ENCODE measurements around the gene ENTHD1. TPM values are rescaled to one million over a fixed set of nuclear protein-coding genes. Genes with fewer than 3 reads are reported as not detected.

ENTHD1 gene
- total and polyA plus RNA-seq, 8 donors = not detected

DNA sequence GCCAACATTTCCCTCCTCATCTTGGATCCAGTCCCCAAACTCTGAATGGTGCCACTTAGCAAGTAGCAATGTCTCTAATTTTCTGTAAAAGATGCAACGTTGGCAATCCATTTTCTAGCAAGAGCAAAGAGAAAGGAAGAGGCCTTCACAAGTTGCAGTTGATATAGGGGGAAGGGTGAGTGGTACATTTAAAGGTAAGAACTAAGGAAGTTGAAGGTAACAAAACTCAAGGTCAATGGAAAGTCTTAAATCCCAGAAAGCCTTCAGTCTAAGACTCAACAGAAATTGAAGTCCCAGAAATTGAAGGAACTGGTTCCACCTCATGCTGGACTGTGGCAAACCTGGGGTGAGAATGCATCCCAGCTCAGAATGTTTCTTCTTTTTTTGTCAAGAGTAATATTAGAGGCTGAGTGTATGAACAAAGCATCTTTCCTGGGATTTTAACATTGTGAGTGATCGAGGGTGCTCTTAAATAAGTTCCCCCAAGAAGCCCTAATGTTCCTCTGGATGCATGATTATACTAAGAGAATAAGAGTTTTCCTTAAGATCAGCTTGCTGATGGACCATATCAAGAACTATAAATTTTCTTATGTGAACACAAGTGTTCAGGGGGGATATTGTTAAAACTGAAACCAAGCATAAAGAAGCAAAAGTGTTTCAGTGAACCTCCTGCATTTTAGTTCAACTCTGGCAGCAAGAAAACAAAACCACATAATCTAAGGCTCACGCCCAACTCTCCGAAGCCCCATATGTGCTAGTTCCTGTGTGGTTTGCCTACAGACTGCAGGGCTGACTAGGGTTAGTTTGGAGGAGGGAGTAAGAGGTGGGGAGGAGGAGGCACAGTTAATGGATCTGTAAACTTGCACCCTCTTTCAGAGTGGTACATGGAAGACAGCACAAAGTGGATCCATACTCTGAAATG lies 7.0 kb upstream of the ENTHD1 start, which contains the start of gene GRAP2:
TSS of gene GRAP2 (plus strand) at position 779 of the 922 bp plus-strand sequence. CDS start 46,023 bp downstream, outside the sequence.
- H3K27me3 ChIP-seq = no peaks in the 10 kb centered on the region
- peaks cover 0 to 10% (median 0%) of the 10 kb centered on the region in 4 donors for H3K4me1 ChIP-seq
- peak within 1 kb of the TSS in 3 of 5 donors; percentile 23 to 37 (median 28) for H3K27ac ChIP-seq
- intact Hi-C loops (cut with DNase I; ENCODE audit: low total_unique reads) = no loop called here
- peak within 1 kb of the TSS; percentile 0 to 20 (median 3) for H3K4me3 ChIP-seq
- H3K36me3 ChIP-seq = no peaks in the 10 kb centered on the region
- 53 to 68% (median 65%) methylated on average over 4 of the region's 4 CpGs for WGBS, 5 donors
- DNase-seq = peak in 1 of 2 donors; percentile 65
- TF ChIP-seq POLR2AphosphoS5 (IDR thresholded peaks at IDR 0.05) (peak in 2 of 3 donors; percentile 38 to 52), POLR2A (IDR thresholded peaks at IDR 0.05) (no peak), EP300 (IDR thresholded peaks at IDR 0.05) (no peak)
- TF ChIP-seq, protein P1, sequence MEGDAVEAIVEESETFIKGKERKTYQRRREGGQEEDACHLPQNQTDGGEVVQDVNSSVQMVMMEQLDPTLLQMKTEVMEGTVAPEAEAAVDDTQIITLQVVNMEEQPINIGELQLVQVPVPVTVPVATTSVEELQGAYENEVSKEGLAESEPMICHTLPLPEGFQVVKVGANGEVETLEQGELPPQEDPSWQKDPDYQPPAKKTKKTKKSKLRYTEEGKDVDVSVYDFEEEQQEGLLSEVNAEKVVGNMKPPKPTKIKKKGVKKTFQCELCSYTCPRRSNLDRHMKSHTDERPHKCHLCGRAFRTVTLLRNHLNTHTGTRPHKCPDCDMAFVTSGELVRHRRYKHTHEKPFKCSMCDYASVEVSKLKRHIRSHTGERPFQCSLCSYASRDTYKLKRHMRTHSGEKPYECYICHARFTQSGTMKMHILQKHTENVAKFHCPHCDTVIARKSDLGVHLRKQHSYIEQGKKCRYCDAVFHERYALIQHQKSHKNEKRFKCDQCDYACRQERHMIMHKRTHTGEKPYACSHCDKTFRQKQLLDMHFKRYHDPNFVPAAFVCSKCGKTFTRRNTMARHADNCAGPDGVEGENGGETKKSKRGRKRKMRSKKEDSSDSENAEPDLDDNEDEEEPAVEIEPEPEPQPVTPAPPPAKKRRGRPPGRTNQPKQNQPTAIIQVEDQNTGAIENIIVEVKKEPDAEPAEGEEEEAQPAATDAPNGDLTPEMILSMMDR (IDR thresholded peaks at IDR 0.05) = no peak
- H3K9me3 ChIP-seq = no peaks in the 10 kb centered on the region

DNA sequence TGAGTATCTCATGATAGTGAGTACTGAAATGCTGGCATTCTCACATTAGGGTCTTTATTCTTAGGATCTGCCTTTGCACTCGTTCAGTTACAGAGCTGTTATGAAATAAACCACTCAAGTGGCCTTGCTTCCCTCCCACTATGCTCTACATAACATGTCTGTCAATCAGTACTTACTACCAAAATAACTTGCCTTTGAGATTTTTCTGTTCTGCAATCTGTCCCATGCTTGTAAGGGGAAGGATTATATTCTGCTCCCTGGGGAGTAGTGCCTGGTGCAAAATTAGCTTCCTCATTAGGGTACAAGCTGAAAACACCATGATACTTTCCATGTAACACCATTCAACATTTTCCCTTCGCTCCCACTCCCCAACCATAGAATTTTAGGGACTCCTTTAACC lies 5.4 kb upstream of the ENTHD1 start:
- intact Hi-C loops (cut with DNase I; ENCODE audit: low total_unique reads) = no loop called here
- Histone ChIP-seq H3K27me3 (no peaks in the 10 kb centered on the region), H3K4me1 (peaks cover 0 to 10% (median 0%) of the 10 kb centered on the region in 4 donors), H3K36me3 (no peaks in the 10 kb centered on the region), H3K4me3 (no peak overlapping the region), H3K27ac (no peak overlapping the region), H3K9me3 (no peaks in the 10 kb centered on the region)
- peak in 1 of 2 donors; percentile 33 for DNase-seq
- 55 to 78% (median 71%) methylated on average over 2 of the region's 2 CpGs for WGBS, 5 donors
- TF ChIP-seq POLR2A (IDR thresholded peaks at IDR 0.05) = no peak
- TF ChIP-seq EP300 (IDR thresholded peaks at IDR 0.05) = no peak
- no peak for TF ChIP-seq POLR2AphosphoS5 (IDR thresholded peaks at IDR 0.05)
- TF ChIP-seq, protein P1 (IDR thresholded peaks at IDR 0.05) = no peak

DNA sequence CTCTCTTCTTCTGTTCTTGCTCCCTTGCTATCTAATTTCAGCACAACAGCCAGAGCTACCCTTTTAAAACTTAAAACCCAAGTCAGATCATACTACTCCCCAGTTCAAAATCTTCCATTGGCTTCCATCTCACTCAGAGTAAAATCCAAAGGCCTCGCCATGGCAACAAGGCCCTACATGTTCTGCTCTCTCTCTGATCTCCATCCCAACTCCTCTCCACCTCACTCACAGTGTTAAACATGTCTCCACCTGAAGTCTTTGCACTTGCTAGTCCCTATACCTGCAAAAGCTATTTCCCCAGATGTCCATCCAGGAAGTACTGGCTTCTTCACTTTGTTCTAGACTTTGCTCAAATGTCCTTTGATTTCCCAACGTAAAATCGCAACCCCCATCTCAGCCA lies 4.3 kb upstream of the ENTHD1 start:
- H3K27me3 ChIP-seq = peaks cover 0 to 8% (median 0%) of the 10 kb centered on the region in 3 donors

More for the DNA sequence above, 4.3 kb upstream of the ENTHD1 start:
- Histone ChIP-seq H3K9me3 (no peaks in the 10 kb centered on the region), H3K4me1 (peaks cover 0 to 10% (median 0%) of the 10 kb centered on the region in 4 donors), H3K4me3 (no peak overlapping the region), H3K36me3 (no peaks in the 10 kb centered on the region), H3K27ac (no peak overlapping the region)
- DNase-seq = no peak
- 84 to 94% (median 88%) methylated on average over 3 of the region's 3 CpGs for WGBS, 5 donors
- intact Hi-C loops (cut with DNase I; ENCODE audit: low total_unique reads) = no loop called here
- TF ChIP-seq POLR2AphosphoS5 (IDR thresholded peaks at IDR 0.05) (no peak), POLR2A (IDR thresholded peaks at IDR 0.05) (no peak), EP300 (IDR thresholded peaks at IDR 0.05) (no peak)
- TF ChIP-seq, protein P1 (IDR thresholded peaks at IDR 0.05) = no peak

Data from stomach (tissue), 9 donors.